ENCODE data around the gene PLCB4. TPM values are rescaled to one million over a fixed set of nuclear protein-coding genes. Genes with fewer than 3 reads are reported as not detected.

The PLCB4 gene
- total RNA-seq, 4 donors from 2014 or later, result 4.4 to 11.5 (median 8.7) TPM

GRCh38 chr20:9323622-9324021 lies 254.7 kb downstream of the PLCB4 start:
- TF ChIP-seq, protein P1, sequence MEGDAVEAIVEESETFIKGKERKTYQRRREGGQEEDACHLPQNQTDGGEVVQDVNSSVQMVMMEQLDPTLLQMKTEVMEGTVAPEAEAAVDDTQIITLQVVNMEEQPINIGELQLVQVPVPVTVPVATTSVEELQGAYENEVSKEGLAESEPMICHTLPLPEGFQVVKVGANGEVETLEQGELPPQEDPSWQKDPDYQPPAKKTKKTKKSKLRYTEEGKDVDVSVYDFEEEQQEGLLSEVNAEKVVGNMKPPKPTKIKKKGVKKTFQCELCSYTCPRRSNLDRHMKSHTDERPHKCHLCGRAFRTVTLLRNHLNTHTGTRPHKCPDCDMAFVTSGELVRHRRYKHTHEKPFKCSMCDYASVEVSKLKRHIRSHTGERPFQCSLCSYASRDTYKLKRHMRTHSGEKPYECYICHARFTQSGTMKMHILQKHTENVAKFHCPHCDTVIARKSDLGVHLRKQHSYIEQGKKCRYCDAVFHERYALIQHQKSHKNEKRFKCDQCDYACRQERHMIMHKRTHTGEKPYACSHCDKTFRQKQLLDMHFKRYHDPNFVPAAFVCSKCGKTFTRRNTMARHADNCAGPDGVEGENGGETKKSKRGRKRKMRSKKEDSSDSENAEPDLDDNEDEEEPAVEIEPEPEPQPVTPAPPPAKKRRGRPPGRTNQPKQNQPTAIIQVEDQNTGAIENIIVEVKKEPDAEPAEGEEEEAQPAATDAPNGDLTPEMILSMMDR (IDR thresholded peaks at IDR 0.05; ENCODE audit: low read depth), result no peak

- TF ChIP-seq, protein P1 (IDR thresholded peaks at IDR 0.05; ENCODE audit: low read depth), result no peak
Observed at GRCh38 chr20:9329355-9330101, 260.6 kb downstream of the PLCB4 start.

DNA sequence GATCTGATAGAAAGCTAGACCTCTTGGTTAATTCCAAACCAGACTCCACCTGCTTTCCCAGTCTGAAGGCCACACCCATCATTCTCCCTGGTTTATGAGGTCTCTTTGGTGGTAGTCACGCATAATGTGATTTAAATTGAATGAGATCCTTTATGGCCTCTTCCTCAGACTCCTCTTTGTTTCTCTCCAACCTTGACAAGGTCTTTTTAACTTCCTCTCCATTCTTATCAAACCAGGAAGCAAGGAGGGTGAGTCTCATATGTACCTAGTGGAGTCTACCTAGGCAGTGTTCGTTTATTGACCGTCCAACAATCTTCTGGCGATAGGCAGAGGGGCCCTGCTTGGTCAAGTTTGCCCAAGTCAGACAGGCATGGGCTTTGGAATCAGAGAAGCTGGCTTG lies 261.3 kb downstream of the PLCB4 start:
- TF ChIP-seq, protein P1 (IDR thresholded peaks at IDR 0.05; ENCODE audit: low read depth), result no peak

GRCh38 chr20:9331707-9332435 lies 263.0 kb downstream of the PLCB4 start:
- TF ChIP-seq, protein P1 (IDR thresholded peaks at IDR 0.05; ENCODE audit: low read depth), result no peak

DNA sequence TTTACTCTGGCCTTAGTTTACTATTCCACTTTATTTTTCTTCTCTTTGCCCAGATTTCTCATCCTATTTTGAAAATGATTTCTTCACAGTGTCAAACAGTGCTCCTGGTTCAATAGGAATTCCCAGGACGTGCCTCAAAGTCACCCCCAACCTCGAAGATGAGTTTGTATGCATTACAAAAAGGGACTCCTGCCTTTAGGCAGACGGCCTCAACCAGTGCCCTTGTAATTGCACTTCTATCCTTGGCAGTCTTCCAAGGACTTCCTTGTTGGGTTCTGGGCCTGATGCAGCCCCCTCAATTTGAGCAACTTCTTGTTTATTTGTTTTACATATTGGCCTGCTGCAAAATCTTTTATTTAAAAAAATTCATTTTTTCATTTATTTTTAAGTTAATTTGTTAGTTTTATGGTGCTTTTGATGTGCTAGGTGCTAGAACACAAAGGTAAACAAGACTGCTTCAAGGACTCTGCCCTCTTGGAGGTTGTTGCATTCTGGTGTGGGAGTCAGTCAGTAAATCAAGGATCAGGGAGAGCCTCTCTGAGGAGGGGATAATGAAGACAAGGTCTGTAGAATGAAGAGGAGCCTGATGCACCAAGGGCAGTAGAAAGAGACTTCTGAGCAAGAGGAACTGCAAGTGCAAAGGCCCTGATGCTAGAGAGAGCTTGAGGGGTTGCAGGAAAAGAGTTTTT lies 264.0 kb downstream of the PLCB4 start:
- TF ChIP-seq, protein P1 (IDR thresholded peaks at IDR 0.05; ENCODE audit: low read depth), result no peak

DNA sequence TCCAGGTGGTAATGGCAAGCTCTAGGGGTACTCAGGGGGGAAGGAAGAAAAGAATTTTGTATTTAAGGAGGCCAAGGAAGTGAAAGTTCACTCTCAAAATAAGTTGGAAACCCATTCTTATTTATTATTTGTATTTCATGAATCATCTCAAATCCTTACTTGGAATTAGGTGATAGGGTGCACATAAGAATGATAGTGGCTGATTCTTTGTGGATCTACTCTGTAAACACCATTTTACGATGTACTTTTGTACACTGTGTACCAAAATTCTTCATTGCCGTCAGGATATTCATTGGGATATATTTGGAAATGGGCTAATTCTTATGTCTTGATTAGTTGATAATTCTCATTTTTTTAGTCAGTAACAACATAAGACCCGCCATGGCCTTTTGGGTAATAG lies 266.0 kb downstream of the PLCB4 start:
- TF ChIP-seq, protein P1 (IDR thresholded peaks at IDR 0.05; ENCODE audit: low read depth), result no peak

GRCh38 chr20:9338101-9338500 lies 269.2 kb downstream of the PLCB4 start:
- TF ChIP-seq, protein P1 (IDR thresholded peaks at IDR 0.05; ENCODE audit: low read depth), result no peak
